Pancreas (tissue), 10 donors: ENCODE measurements around the gene PODXL2. TPM values are rescaled to one million over a fixed set of nuclear protein-coding genes. Genes with fewer than 3 reads are reported as not detected.
A peak's percentile ranks its signal among the peaks of the same experiment; 100 is the strongest.

ENCODE experiments used
- ATAC-seq, 4 donors: fragments of 200-7000 bp; cut with Tn5 transposase; one replicate each; pipeline versions ENCODE4 v1.8.0 to v1.9.1; 2020; ENCODE audit warnings: mild to moderate bottlenecking in 4 of 4, moderate library complexity in 4 of 4
- DNase-seq, 6 donors: peaks; one replicate each; pipeline ENCODE4 v3.0.0-alpha.2; 2020
- FAIRE-seq: peaks from 2 replicates; lab custom pipeline; 2012; peaks lifted over from hg19 to GRCh38; lab: Jason Lieb, UNC
- H3K27ac ChIP-seq, 4 donors: fragments of 200-600 bp; sonication (generic); 1 replicate in 3 of 4; 2 replicates in 1 of 4; pipeline versions ENCODE4 v1.5.0 to v1.8.0; 2020
- H3K27me3 ChIP-seq, 4 donors: fragments of 200-600 bp; one replicate each; pipeline ENCODE4 v1.8.0; 2021
- H3K36me3 ChIP-seq, 3 donors: fragments of 200-600 bp; sonication (generic) in 1 of 3; one replicate each; pipeline versions ENCODE4 v1.5.0 to v1.8.0; 2020 to 2021
- H3K4me1 ChIP-seq, 3 donors: fragments of 200-600 bp; one replicate each; pipeline ENCODE4 v1.8.0; 2021
- H3K4me3 ChIP-seq, 4 donors: fragments of 200-600 bp; sonication (generic) in 2 of 4; one replicate each; pipeline versions ENCODE4 v1.5.0 to v1.8.0; 2020 to 2021
- H3K9me3 ChIP-seq, 4 donors: fragments of 200-600 bp; one replicate each; pipeline ENCODE4 v1.8.0; 2021
- WGBS, 2 donors: extraction: QIAGEN DNeasy Blood & Tissue Kit; methylation state at CpG; one replicate each; pipeline ENCODE4 v1.1.7; 2013; 5-methylcytosine and 5-hydroxymethylcytosine counted together
- intact Hi-C, 3 donors: fragments of 100-400 bp; cut with DNase I; formaldehyde crosslinking; loops; one replicate each; pipeline versions ENCODE4 v1.11.1 to v1.14.2; 2022
- polyA plus RNA-seq, 2 donors: library from polyadenylated mRNA; stranded (reverse); fragments of 200-250 nt; gene quantifications; one replicate each; pipeline ENCODE4 v1.2.3, GENCODE V29; 2013
- total RNA-seq, 6 donors: library from RNA; stranded (reverse); fragmentation: NEBNext Ultra II Directional in 4 of 6; extraction: Animal tissue kit (Norgen Biotek cat#: 25700) in 4 of 6; gene quantifications; one replicate each; pipeline versions ENCODE4 v1.2.1 to v1.2.4, GENCODE V29; 2021 to 2023
- TF ChIP-seq, protein P1 (sequence below), 4 donors: fragments of 200-600 bp; sonication (generic) in 3 of 4; IDR thresholded peaks; one replicate each; pipeline versions ENCODE4 v1.5.0 to v1.8.0; 2021; ENCODE audit warnings: antibody characterized with exemption in 4 of 4
- donor health status: healthy with polysubstance abuse.
- donor health status: DM: no; HTN: no; CAD: no; lungs with moderate emphysema.
- donor health status: DM: no; HTN: no; CAD: no.
- donor health status: control.
- donor health status: control.
- donor health status: Bipolar disorder and iron deficiency.
- donor health status: DM: yes; HTN: yes; CAD: no.
- donor health status: DM: no; HTN: no; CAD: no.
- donor health status: DM: no; HTN: no; CAD: no.
- donor health status: DM: yes; HTN: yes; CAD: no.

Gene PODXL2
- total and polyA plus RNA-seq, 8 donors: 2.5 to 18.1 (median 5.7) TPM

DNA sequence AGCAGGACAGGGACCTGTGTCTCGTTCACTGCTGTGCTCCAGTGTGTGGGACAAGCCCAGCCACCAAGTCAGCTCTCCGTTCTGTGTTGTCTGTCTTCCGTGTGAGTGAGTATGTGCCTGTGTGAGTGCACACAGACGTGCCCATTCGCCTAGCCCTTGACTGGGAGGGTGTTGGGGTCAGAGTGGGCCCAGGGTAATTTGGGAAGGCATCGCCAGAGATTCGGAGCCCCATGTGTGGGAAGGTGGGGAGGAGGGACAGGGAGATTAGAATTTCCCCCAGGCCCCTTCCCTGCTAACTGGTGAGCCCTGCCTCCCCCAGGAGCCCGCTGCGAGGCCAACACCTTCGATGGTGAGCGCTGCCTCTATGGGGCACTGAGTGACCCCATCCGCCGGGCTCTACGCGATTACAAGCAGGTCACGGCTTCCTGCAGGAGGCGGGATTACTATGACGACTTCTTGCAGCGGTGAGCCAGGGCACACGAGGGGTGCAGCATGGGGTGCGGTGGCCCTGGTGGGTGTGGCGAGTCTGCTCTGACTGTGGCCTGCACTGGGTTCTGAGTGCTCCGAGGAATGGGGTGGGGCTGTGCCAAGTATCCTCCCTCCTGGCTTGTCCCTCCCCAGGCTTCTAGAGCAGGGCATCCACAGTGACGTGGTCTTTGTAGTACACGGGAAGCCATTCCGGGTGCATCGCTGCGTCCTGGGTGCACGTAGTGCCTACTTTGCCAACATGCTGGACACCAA, 46.8 kb downstream of the PODXL2 start:
- intact Hi-C loops: no loop called here
- no peak for FAIRE-seq

DNA sequence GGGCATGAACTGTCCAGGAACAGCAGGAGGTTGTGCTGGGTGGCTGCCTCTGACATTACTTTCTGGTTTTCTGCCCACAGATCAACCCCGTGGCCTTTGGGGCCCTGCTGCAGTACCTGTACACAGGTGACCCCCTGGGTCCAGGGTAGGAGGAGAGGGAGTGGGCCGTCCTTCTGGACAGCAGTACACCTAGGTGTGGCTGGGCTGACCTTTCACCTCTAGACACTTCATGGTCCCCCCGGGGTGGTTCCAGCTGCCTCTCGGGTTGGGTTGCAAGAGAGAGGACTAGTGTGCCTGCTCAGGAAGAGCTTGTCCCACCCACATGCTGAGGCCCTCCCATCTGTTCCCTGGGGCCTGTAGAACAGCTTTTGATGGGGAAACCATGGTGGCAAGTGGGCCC, 47.5 kb downstream of the PODXL2 start:
- FAIRE-seq (no peak), DNase-seq (peak in 2 of 6 donors; percentile 12 to 46), ATAC-seq (no peak)

More for the DNA sequence above, 46.8 kb downstream of the PODXL2 start:
- WGBS, 2 donors: 90 to 93% methylated on average over 29 of the region's 29 CpGs
- H3K36me3 ChIP-seq: no peaks in the 10 kb centered on the region
- DNase-seq: peak in 2 of 6 donors; percentile 11 to 30
- no peak overlapping the region for H3K4me3 ChIP-seq
- no peak overlapping the region for H3K27ac ChIP-seq
- H3K9me3 ChIP-seq: no peaks in the 10 kb centered on the region
- H3K27me3 ChIP-seq: no peaks in the 10 kb centered on the region
- ATAC-seq: no peak
- H3K4me1 ChIP-seq: peaks cover 0 to 6% (median 4%) of the 10 kb centered on the region in 3 donors
- TF ChIP-seq, protein P1, sequence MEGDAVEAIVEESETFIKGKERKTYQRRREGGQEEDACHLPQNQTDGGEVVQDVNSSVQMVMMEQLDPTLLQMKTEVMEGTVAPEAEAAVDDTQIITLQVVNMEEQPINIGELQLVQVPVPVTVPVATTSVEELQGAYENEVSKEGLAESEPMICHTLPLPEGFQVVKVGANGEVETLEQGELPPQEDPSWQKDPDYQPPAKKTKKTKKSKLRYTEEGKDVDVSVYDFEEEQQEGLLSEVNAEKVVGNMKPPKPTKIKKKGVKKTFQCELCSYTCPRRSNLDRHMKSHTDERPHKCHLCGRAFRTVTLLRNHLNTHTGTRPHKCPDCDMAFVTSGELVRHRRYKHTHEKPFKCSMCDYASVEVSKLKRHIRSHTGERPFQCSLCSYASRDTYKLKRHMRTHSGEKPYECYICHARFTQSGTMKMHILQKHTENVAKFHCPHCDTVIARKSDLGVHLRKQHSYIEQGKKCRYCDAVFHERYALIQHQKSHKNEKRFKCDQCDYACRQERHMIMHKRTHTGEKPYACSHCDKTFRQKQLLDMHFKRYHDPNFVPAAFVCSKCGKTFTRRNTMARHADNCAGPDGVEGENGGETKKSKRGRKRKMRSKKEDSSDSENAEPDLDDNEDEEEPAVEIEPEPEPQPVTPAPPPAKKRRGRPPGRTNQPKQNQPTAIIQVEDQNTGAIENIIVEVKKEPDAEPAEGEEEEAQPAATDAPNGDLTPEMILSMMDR (IDR thresholded peaks at IDR 0.05): no peak

DNA sequence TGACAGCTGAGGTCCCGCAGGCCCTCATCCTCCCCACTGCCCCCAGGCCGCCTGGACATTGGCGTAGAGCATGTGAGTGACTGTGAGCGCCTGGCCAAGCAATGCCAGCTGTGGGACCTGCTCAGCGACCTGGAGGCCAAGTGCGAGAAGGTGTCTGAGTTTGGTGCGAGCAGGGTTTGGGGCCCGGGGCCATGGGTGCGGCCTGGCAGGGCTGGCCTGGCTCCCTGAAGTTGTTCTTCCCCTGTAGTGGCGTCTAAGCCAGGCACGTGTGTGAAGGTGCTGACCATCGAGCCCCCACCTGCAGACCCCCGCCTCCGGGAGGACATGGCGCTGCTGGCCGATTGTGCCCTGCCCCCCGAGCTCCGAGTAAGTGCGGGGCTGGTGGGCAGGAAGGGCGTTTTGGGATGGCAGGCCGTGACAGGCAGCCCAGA, 48.0 kb downstream of the PODXL2 start:
- no peaks in the 10 kb centered on the region for H3K9me3 ChIP-seq
- no peaks in the 10 kb centered on the region for H3K4me1 ChIP-seq
- H3K27ac ChIP-seq: no peak overlapping the region
- no peaks in the 10 kb centered on the region for H3K27me3 ChIP-seq
- DNase-seq (peak in 3 of 6 donors; percentile 12 to 38 (median 20)), FAIRE-seq (no peak), ATAC-seq (no peak)
- TF ChIP-seq, protein P1 (IDR thresholded peaks at IDR 0.05): no peak
- 90 to 94% methylated on average over 20 to 21 of the region's 21 CpGs for WGBS, 2 donors
- no peaks in the 10 kb centered on the region for H3K36me3 ChIP-seq
- H3K4me3 ChIP-seq: no peak overlapping the region
- intact Hi-C loops: no loop called here

More for the DNA sequence above, 47.5 kb downstream of the PODXL2 start:
- H3K36me3 ChIP-seq: no peaks in the 10 kb centered on the region
- H3K27ac ChIP-seq: no peak overlapping the region
- no peaks in the 10 kb centered on the region for H3K27me3 ChIP-seq
- no peak overlapping the region for H3K4me3 ChIP-seq
- intact Hi-C loops: no loop called here
- 74 to 88% methylated on average over 4 of the region's 4 CpGs for WGBS, 2 donors
- TF ChIP-seq, protein P1 (IDR thresholded peaks at IDR 0.05): no peak
- H3K4me1 ChIP-seq: peaks cover 0 to 5% (median 4%) of the 10 kb centered on the region in 3 donors
- no peaks in the 10 kb centered on the region for H3K9me3 ChIP-seq

DNA sequence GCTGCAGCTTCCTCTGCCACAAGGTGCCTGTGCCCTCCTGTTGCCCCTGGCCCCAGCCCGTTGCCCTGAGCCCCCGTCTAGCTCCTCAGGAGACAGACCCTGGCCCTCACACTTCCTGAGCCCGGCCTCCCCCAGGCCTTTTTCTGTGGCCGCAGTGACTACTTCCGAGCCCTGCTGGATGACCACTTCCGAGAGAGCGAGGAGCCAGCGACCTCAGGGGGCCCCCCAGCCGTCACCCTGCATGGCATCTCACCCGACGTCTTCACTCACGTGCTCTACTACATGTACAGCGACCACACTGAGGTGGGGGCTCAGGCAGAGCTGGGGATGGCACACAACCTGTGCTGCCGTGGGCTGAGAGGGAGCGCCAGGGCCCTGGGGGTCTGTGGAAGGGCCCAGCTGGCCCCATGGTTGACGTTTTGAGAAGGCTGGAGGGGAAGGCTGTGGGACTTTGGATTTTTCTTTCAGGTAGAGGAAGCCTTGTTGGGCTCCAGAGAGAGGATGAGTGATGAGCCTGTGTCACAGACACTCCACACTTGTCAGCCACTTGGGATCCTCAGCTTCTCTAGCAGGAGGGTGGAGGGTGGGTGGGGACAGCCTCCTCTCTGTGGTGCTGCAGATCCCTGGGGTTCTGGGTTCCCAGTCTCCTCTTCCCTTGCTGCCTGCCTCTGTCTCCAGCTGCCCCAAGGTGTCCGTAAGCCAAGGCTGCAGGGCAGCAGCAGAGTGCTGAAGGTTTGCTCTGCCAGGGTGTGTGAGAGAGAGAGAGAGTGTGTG, 48.7 kb downstream of the PODXL2 start:
- FAIRE-seq (no peak), DNase-seq (peak in 3 of 6 donors; percentile 5 to 42 (median 18)), ATAC-seq (no peak)
- H3K4me3 ChIP-seq: no peak overlapping the region
- no peaks in the 10 kb centered on the region for H3K27me3 ChIP-seq
- TF ChIP-seq, protein P1 (IDR thresholded peaks at IDR 0.05): no peak
- H3K27ac ChIP-seq: no peak overlapping the region
- no peaks in the 10 kb centered on the region for H3K36me3 ChIP-seq
- WGBS, 2 donors: 91 to 93% methylated on average over 17 of the region's 17 CpGs
- intact Hi-C loops: no loop called here
- H3K9me3 ChIP-seq: no peaks in the 10 kb centered on the region
- H3K4me1 ChIP-seq: no peaks in the 10 kb centered on the region
